PC-3 (cell line): ENCODE data around the gene GSTO2.

Source experiments
- EZH2 ChIP-seq: fragments of 300-600 bp; sonication (generic); IDR thresholded peaks from one replicate; pipeline ENCODE4 v1.6.1; 2017; ENCODE audit warnings: antibody characterized with exemption, mild to moderate bottlenecking, low read length; ENCODE audit not compliant: unreplicated experiment
- TF ChIP-seq, protein P1 (sequence below): fragments of 300-600 bp; sonication (generic); conservative IDR thresholded peaks from 2 replicates; pipeline ENCODE4 v1.5.1; 2017; ENCODE audit warnings: antibody characterized with exemption, low read depth, mild to moderate bottlenecking, low read length

DNA sequence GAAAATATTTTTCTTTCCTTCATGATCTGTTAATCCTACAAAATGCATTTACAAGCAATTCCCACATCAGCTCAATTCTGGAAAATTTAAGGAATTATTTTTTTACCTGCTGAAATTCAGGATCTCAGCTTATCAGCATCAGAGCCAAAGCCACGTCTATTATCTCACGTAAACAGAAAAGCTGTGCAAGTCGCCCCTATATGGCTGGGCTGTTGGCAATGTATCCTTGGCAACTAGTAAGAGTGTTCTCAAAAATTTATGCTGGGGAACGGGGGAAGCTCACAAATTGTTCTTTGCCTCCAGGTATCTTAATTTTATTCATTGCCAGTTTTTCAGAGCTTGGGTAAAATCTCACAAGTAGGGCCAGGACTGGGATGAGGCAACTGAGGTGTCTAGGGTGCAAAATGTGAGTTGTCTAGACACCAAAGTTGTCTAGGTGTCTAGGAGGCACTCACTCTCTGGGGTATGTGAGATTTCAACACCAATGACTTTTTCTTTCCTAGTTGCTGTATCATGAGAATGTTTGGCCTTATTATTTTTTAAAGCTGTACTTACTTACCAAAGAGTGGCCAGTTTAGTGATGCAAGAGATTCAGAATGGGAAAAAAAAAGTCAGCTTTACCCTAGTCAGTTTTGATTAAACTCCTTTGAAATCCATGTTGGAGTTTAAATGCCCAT lies 5.1 kb downstream of the GSTO2 start:
- TF ChIP-seq, protein P1, sequence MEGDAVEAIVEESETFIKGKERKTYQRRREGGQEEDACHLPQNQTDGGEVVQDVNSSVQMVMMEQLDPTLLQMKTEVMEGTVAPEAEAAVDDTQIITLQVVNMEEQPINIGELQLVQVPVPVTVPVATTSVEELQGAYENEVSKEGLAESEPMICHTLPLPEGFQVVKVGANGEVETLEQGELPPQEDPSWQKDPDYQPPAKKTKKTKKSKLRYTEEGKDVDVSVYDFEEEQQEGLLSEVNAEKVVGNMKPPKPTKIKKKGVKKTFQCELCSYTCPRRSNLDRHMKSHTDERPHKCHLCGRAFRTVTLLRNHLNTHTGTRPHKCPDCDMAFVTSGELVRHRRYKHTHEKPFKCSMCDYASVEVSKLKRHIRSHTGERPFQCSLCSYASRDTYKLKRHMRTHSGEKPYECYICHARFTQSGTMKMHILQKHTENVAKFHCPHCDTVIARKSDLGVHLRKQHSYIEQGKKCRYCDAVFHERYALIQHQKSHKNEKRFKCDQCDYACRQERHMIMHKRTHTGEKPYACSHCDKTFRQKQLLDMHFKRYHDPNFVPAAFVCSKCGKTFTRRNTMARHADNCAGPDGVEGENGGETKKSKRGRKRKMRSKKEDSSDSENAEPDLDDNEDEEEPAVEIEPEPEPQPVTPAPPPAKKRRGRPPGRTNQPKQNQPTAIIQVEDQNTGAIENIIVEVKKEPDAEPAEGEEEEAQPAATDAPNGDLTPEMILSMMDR = no peak
- TF ChIP-seq EZH2 = no peak
